ENCODE data around the gene RALGAPA2.

The RALGAPA2 gene

DNA sequence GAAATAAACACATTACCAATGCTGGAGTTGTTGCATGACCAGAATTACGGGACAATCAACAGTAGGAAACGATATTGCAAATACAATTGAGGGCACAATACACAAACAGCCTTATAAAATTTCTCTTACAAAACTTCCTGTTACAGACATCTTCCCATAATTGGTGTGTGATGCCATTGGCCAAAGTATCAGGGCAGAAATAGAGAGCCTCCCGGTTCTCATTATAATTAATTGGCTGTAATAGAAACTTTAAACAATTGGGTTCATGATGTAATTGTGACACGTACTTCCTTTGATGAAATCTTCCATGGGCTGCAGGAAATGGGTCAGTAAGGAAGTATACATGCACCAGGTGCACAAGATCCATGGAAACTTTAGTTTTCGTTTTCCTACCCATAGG lies 40.3 kb upstream of the RALGAPA2 start:
- ChIA-PET CTCF (no interaction called here), POLR2A (no interaction called here)
- no peak overlapping the region for H3K4me3 ChIP-seq (ENCODE audit: low read depth, low read length)
- TF ChIP-seq, protein P1, sequence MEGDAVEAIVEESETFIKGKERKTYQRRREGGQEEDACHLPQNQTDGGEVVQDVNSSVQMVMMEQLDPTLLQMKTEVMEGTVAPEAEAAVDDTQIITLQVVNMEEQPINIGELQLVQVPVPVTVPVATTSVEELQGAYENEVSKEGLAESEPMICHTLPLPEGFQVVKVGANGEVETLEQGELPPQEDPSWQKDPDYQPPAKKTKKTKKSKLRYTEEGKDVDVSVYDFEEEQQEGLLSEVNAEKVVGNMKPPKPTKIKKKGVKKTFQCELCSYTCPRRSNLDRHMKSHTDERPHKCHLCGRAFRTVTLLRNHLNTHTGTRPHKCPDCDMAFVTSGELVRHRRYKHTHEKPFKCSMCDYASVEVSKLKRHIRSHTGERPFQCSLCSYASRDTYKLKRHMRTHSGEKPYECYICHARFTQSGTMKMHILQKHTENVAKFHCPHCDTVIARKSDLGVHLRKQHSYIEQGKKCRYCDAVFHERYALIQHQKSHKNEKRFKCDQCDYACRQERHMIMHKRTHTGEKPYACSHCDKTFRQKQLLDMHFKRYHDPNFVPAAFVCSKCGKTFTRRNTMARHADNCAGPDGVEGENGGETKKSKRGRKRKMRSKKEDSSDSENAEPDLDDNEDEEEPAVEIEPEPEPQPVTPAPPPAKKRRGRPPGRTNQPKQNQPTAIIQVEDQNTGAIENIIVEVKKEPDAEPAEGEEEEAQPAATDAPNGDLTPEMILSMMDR (IDR thresholded peaks at IDR 0.05; ENCODE audit: insufficient read depth, low read length, missing control alignments): no peak
- DNase-seq (ENCODE audit: low read depth, low spot score): no peak

DNA sequence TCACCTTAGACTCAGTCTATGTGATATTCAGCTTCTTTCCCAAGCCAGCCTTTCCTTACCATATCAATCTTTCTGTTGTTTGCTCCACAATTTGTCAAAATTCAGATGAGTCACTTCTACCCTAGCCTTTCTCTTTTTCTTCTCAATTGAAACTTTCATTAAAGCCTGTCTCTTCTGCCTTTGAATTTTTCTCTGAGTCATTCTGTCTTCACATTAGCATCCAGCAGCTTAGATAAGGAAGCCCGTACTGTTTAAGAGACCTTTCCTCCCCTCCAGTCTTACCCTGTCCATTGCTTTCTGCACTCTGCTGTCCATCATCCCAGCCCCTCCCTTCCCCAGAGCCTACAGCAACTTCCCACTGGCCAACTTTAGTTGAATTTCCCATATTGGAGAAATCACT lies 34.9 kb upstream of the RALGAPA2 start:
- POLR2A ChIA-PET: no interaction called here
- DNase-seq (ENCODE audit: low read depth, low spot score): no peak
- CTCF ChIA-PET: no interaction called here
- TF ChIP-seq, protein P1 (IDR thresholded peaks at IDR 0.05; ENCODE audit: insufficient read depth, low read length, missing control alignments): no peak
- H3K4me3 ChIP-seq (ENCODE audit: low read depth, low read length): no peak overlapping the region

DNA sequence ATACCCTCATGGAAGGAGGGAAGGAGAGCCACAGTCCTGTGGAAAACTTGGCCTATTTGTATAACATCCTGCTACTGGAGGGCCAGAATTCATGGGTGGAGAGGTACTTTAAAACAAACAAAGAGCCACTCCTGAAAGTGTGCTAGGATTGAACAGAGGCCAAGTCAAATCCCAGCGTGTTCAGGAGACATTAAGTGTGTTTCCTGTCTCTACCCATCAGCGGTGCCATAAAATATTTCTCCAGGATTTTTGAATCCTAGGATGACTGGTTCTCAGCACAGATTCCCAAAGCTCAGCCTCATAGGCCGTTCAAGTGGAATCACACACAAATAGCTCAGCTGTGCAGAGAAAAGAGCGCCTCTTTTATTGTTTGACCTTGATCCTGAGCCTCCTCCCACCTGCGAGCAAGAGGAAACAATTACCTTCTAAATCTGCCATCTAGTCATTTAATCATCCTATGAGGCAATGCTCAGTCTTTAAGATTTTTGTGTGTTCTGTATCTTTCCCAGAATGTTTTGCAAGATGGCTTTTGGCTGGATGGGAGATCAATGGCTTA lies 31.8 kb upstream of the RALGAPA2 start:
- no peak for DNase-seq (ENCODE audit: low read depth, low spot score)
- H3K4me3 ChIP-seq (ENCODE audit: low read depth, low read length): no peak overlapping the region
- POLR2A ChIA-PET: no interaction called here
- CTCF ChIA-PET: no interaction called here
- TF ChIP-seq, protein P1 (IDR thresholded peaks at IDR 0.05; ENCODE audit: insufficient read depth, low read length, missing control alignments): no peak

DNA sequence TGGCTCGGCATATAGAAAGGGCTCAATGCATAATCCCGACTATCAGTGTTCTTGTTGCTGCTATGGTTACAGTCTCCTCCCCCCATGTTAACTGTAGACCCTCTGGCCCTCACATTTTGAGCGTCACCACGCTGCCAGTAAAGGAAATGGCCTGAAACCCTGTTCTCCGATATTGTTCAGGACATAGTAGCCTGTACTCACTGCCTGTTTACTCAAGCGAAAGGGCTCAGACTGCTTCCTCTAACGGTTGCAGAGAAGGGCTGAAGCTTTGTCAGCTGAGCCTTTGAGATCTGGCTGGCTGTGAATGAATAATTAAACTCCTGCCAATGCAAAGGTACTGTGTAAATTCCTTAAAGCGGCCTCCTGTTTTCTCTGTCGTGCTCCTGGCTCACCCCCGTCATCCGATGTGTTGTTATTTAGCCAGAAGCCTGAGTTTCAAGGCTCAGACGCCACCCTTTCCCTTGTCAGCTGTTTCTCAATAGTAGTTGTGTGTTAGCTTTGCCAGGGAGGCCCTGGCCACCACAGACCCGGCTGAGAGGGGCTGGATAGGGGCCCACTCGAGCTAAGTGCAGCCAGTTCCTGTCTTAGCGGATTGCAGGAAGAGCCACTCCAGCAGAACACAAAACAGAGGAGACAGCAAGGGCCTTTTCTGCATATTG lies 31.2 kb upstream of the RALGAPA2 start:
- CTCF ChIA-PET: no interaction called here
- no peak for DNase-seq (ENCODE audit: low read depth, low spot score)
- POLR2A ChIA-PET: no interaction called here
- no peak overlapping the region for H3K4me3 ChIP-seq (ENCODE audit: low read depth, low read length)
- TF ChIP-seq, protein P1 (IDR thresholded peaks at IDR 0.05; ENCODE audit: insufficient read depth, low read length, missing control alignments): no peak

DNA sequence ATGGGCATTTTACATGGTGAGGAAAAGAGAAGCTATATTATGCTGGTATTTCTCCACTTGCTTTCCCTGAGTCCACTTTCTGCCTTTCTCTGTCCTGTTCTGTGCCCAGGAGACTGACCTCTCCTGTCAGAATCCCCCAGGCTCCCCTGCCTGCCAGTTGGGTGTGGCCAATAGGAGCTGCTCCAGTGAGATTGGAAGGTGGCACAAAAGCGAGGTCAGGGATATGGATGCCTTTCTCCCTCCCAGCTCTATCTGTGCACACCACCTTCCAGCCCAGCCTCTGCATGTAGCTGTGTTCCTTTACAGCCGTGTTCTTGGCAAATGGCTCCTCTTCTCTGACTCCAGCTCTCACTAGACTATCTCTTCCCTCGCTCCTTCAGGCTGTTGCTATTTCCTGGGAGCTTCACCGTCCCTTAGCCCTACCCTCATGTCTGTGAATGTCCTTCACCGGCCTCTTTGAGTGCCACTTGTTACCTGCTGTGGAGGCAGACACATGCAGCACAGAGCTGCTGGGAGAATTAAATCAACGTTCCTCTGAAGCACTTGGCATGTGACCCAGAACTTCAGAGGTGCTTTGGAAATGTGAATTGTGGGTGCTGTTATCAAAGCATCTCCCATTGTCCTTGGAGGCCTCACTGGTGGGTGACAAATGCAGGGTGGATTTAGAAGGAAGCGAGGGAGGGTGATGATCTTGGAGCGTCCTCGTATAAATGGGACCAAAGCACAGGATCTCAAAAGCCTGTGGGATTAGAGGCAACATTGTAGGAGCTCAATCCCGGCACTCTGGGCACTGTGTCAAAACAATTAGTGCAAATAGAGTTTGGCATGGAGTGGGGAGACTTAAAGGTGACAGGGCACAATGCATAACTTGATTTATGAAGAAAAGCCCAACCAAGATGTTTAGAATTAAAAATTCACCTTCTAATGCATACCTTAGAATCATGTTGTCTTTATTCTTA lies 28.9 kb upstream of the RALGAPA2 start:
- ChIA-PET POLR2A (interaction anchor here (1.0 kb wide), 1 partner anchor 29 kb away, joined by 3 read pairs; the partner anchor contains the start of gene RALGAPA2), CTCF (no interaction called here)
- TF ChIP-seq, protein P1 (IDR thresholded peaks at IDR 0.05; ENCODE audit: insufficient read depth, low read length, missing control alignments): no peak
- DNase-seq (ENCODE audit: low read depth, low spot score): no peak
- H3K4me3 ChIP-seq (ENCODE audit: low read depth, low read length): no peak overlapping the region

DNA sequence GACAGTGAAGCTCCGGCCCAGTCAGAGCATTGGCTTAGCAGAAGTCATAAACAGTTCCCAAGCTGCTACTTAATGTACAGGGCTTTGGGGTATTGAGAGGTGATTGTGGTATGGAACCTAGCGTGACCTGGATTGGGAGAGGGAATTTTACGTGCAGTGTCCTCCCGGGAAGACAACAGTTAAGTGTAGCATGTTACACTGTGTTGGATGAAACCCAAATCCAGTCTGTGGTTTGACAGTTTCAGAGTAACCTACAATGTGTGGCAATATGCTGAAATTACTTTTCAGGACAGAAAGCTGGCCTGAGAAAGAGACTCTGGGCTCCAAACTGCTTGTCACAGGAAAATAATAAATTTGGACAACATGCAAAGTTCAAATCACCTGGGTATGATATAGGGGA lies 28.1 kb upstream of the RALGAPA2 start:
- TF ChIP-seq, protein P1 (IDR thresholded peaks at IDR 0.05; ENCODE audit: insufficient read depth, low read length, missing control alignments): no peak
- no peak overlapping the region for H3K4me3 ChIP-seq (ENCODE audit: low read depth, low read length)
- ChIA-PET CTCF (no interaction called here), POLR2A (interaction anchor here (1.0 kb wide), 1 partner anchor 28 kb away, joined by 3 read pairs; the partner anchor contains the start of gene RALGAPA2)
- DNase-seq (ENCODE audit: low read depth, low spot score): no peak

Measured in AG04449 (cell line).